Gastroesophageal sphincter (tissue), 4 donors: ENCODE results near the gene ATP6V0D1. TPM values are rescaled to one million over a fixed set of nuclear protein-coding genes. Genes with fewer than 3 reads are reported as not detected.

Source experiments
- ATAC-seq: fragments of 150-250 bp; one replicate; pipeline ENCODE4 v1.9.1; 2016; ENCODE audit warnings: mild to moderate bottlenecking, moderate library complexity
- H3K27ac ChIP-seq, 4 donors: fragments of 200-600 bp; sonication (generic) in 3 of 4; 1 replicate in 3 of 4; 2 replicates in 1 of 4; pipeline ENCODE4 v1.5.1; 2016 to 2019
- H3K27me3 ChIP-seq: fragments of 200-600 bp; sonication (generic); one replicate; pipeline ENCODE4 v1.5.1; 2019
- H3K36me3 ChIP-seq, 2 donors: fragments of 200-600 bp; sonication (generic); one replicate each; pipeline ENCODE4 v1.5.1; 2019; ENCODE audit warnings: control low read depth in 1 of 2
- H3K4me1 ChIP-seq, 3 donors: fragments of 200-600 bp; sonication (generic); 1 replicate in 2 of 3; 2 replicates in 1 of 3; pipeline ENCODE4 v1.5.1; 2016 to 2019; ENCODE audit warnings: control low read depth in 2 of 3
- H3K4me3 ChIP-seq, 2 donors: fragments of 200-600 bp; sonication (generic); one replicate each; pipeline ENCODE4 v1.5.1; 2019; ENCODE audit warnings: mild to moderate bottlenecking in 1 of 2, moderate library complexity in 1 of 2
- H3K9me3 ChIP-seq, 3 donors: fragments of 200-600 bp; sonication (generic); one replicate each; pipeline ENCODE4 v1.5.1; 2017 to 2019; ENCODE audit warnings: control low read depth in 2 of 3
- EP300 ChIP-seq: sonication (generic); formaldehyde crosslinking; IDR thresholded peaks from one replicate; pipeline ENCODE4 v1.6.1; 2017; ENCODE audit warnings: antibody characterized with exemption, mild to moderate bottlenecking
- POLR2A ChIP-seq, 2 donors: fragments of 450-650 bp; IDR thresholded peaks; one replicate each; pipeline ENCODE4 v1.6.1; 2017; ENCODE audit warnings: antibody characterized with exemption in 2 of 2, mild to moderate bottlenecking in 2 of 2, moderate library complexity in 1 of 2
- POLR2AphosphoS5 ChIP-seq: sonication (generic); formaldehyde crosslinking; IDR thresholded peaks from one replicate; pipeline ENCODE4 v1.6.1; 2017; ENCODE audit warnings: antibody characterized with exemption
- WGBS, 2 donors: methylation state at CpG; one replicate each; pipeline ENCODE4 v1.1.5; 2018; ENCODE audit warnings: low coverage in 1 of 2; 5-methylcytosine and 5-hydroxymethylcytosine counted together
- total RNA-seq, 4 donors: library from RNA; depleted of rRNA; stranded (reverse); fragments of >200 nt; gene quantifications; one replicate each; pipeline ENCODE4 v1.1.0, GENCODE V29; 2016
- TF ChIP-seq, protein P1 (sequence below), 4 experiments: fragments of 200-600 bp in 2 of 4; fragments of 450-650 bp in 2 of 4; sonication (generic) in 1 of 4; IDR thresholded peaks; one replicate each; pipeline ENCODE4 v1.5.1; 2017 to 2019; ENCODE audit warnings: antibody characterized with exemption in 4 of 4, mild to moderate bottlenecking in 2 of 4, moderate library complexity in 2 of 4

Gene ATP6V0D1
- total RNA-seq, 4 donors from 2014 or later, result 94.2 to 145 (median 110) TPM

- no peaks in the 10 kb centered on the region for H3K36me3 ChIP-seq
- H3K27me3 ChIP-seq, result no peaks in the 10 kb centered on the region
- no peak for TF ChIP-seq POLR2AphosphoS5
- TF ChIP-seq, protein P1, sequence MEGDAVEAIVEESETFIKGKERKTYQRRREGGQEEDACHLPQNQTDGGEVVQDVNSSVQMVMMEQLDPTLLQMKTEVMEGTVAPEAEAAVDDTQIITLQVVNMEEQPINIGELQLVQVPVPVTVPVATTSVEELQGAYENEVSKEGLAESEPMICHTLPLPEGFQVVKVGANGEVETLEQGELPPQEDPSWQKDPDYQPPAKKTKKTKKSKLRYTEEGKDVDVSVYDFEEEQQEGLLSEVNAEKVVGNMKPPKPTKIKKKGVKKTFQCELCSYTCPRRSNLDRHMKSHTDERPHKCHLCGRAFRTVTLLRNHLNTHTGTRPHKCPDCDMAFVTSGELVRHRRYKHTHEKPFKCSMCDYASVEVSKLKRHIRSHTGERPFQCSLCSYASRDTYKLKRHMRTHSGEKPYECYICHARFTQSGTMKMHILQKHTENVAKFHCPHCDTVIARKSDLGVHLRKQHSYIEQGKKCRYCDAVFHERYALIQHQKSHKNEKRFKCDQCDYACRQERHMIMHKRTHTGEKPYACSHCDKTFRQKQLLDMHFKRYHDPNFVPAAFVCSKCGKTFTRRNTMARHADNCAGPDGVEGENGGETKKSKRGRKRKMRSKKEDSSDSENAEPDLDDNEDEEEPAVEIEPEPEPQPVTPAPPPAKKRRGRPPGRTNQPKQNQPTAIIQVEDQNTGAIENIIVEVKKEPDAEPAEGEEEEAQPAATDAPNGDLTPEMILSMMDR (IDR thresholded peaks at IDR 0.05), result no peak
- no peak for TF ChIP-seq EP300
- TF ChIP-seq POLR2A (IDR thresholded peaks at IDR 0.05), result no peak
- peaks cover 3 to 54% (median 7%) of the 10 kb centered on the region in 3 donors for H3K4me1 ChIP-seq
- WGBS, 2 donors, result 92% methylated on average over 2 of the region's 5 CpGs
- H3K9me3 ChIP-seq, result no peaks in the 10 kb centered on the region
- H3K4me3 ChIP-seq, result no peak overlapping the region
- no peak for ATAC-seq
- no peak overlapping the region for H3K27ac ChIP-seq
Observed at GRCh38 chr16:67468731-67469130, 12.2 kb downstream of the ATP6V0D1 start.

- H3K9me3 ChIP-seq, result no peaks in the 10 kb centered on the region
- ATAC-seq, result no peak
- H3K4me1 ChIP-seq, result peaks cover 3 to 67% (median 22%) of the 10 kb centered on the region in 3 donors
- peaks cover 0 to 4% of the 10 kb centered on the region in 2 donors for H3K36me3 ChIP-seq
- no peak for TF ChIP-seq POLR2AphosphoS5
- TF ChIP-seq POLR2A (IDR thresholded peaks at IDR 0.05), result no peak
- TF ChIP-seq, protein P1 (IDR thresholded peaks at IDR 0.05), result no peak
- TF ChIP-seq EP300, result no peak
- H3K4me3 ChIP-seq, result no peak overlapping the region
- 63 to 66% methylated on average over 6 of the region's 6 CpGs for WGBS, 2 donors
- no peaks in the 10 kb centered on the region for H3K27me3 ChIP-seq
- no peak overlapping the region for H3K27ac ChIP-seq
Observed at GRCh38 chr16:67466581-67466980, 14.4 kb downstream of the ATP6V0D1 start.

GRCh38 chr16:67464565-67464964 lies 16.4 kb downstream of the ATP6V0D1 start:
- WGBS, 2 donors, result 60% methylated on average over 1 of the region's 2 CpGs; no CpG with 5 or more reads in 1 of the 2 donors
- Histone ChIP-seq H3K27me3 (no peaks in the 10 kb centered on the region), H3K27ac (no peak overlapping the region), H3K4me3 (no peak overlapping the region), H3K4me1 (peaks cover 3 to 71% (median 36%) of the 10 kb centered on the region in 3 donors), H3K36me3 (peaks cover 0 to 13% of the 10 kb centered on the region in 2 donors), H3K9me3 (no peaks in the 10 kb centered on the region)
- no peak for ATAC-seq
- TF ChIP-seq POLR2A (IDR thresholded peaks at IDR 0.05), result no peak
- TF ChIP-seq POLR2AphosphoS5, result no peak
- TF ChIP-seq EP300, result no peak
- TF ChIP-seq, protein P1 (IDR thresholded peaks at IDR 0.05), result no peak

GRCh38 chr16:67463691-67464090 lies 17.3 kb downstream of the ATP6V0D1 start:
- Histone ChIP-seq H3K27me3 (no peaks in the 10 kb centered on the region), H3K4me1 (peaks cover 3 to 80% (median 45%) of the 10 kb centered on the region in 3 donors), H3K4me3 (no peak overlapping the region), H3K9me3 (no peaks in the 10 kb centered on the region), H3K27ac (no peak overlapping the region), H3K36me3 (peaks cover 0 to 13% of the 10 kb centered on the region in 2 donors)
- ATAC-seq, result no peak
- no peak for TF ChIP-seq EP300
- no peak for TF ChIP-seq POLR2AphosphoS5
- TF ChIP-seq POLR2A (IDR thresholded peaks at IDR 0.05), result no peak
- TF ChIP-seq, protein P1 (IDR thresholded peaks at IDR 0.05), result no peak
- WGBS, 2 donors, result 80 to 100% methylated on average over 1 of the region's 4 CpGs

DNA sequence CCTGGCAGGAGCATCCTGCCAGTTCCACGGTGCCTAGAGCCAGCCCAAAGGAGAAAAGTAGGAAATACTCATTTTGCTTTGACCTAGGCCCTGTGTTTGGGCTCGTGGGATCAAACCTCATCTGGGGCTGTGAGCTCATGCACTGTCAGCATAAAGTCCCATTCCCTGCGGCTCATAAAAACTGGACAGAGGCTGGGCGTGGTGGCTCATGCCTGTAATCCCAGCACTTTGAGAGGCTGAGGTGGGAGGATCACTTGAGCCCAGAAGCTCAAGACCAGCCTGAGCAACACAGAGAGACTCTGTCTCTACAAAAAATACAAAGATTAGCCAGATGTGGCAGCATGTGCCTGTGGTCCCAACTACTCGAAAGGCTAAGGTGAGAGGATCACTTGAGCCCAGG lies 17.9 kb downstream of the ATP6V0D1 start:
- Histone ChIP-seq H3K4me1 (peaks cover 3 to 86% (median 52%) of the 10 kb centered on the region in 3 donors), H3K4me3 (no peak overlapping the region), H3K27ac (no peak overlapping the region), H3K36me3 (peaks cover 0 to 13% of the 10 kb centered on the region in 2 donors), H3K9me3 (no peaks in the 10 kb centered on the region), H3K27me3 (no peaks in the 10 kb centered on the region)
- no peak for ATAC-seq
- TF ChIP-seq, protein P1 (IDR thresholded peaks at IDR 0.05), result no peak
- TF ChIP-seq POLR2AphosphoS5, result no peak
- TF ChIP-seq POLR2A (IDR thresholded peaks at IDR 0.05), result no peak
- TF ChIP-seq EP300, result no peak
- 40 to 56% methylated on average over 1 to 3 of the region's 5 CpGs for WGBS, 2 donors
